GM12874 (cell line): ENCODE measurements around the gene TAF1B.

Source experiments
- CTCF ChIP-seq: IDR thresholded peaks from 2 replicates; pipeline ENCODE4 v1.5.1; 2011; ENCODE audit warnings: low read depth, mild to moderate bottlenecking, control low read depth, low read length, moderate library complexity; ENCODE audit not compliant: insufficient read depth

The TAF1B gene

DNA sequence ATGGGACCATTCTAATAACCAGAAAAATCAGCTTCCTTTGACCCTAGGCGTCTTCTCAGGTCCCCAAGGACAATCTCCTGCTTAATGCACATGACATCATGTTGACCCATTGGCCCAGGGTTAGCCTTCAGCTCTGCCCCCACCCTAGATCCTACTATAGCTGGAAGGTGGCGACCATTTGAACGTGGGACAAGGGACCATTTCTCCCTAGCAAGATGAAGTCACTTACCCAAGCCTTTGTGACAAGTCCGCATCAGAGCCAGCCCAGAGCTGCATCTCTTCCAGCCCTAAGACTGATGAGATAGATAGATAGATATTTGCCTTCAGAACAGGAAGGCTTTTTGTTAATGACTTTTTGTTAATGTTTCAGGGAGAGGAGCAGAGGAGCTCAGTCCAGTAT is 28.2 kb upstream of the TAF1B start:
- no peak for TF ChIP-seq CTCF

DNA sequence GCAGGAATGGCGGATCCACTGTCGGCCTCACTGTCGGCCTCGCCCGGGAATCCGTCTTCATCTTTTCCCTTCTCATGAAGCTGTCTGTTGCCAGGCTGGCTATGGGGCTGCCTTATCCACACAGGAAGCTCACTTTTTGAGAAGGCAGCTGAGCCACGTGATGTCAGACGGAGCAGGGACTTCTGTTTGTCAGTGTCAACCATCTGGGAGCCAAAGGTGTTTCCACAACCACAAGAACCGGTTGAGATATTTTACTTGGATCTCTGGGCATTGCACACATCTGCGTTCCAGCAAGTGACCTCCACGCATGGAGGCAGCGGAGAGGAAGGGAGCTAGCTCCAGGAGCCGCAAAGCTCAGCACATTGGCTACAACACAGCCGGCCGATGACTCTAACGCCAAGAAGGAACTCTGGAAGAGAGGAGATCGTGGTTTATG is 27.4 kb upstream of the TAF1B start:
- no peak for TF ChIP-seq CTCF

DNA sequence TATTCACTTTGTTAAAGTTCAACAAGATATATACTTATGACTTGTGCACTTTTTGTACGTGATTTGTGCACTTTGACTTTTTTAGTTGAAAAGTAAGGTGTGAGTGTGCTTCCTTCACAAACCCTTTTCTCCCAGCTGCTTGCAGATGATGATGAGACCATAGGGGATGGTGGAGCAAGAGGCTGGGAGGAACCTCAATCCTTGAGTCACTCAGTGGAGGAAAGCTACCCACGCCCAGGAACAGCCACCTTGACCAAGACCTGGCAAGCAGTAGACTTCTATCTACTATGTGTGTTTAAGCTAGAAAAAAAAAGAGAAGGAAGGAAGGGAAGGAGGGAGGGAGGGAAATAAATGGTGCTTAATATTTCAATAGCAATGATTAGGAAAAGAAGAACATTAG is 25.2 kb upstream of the TAF1B start:
- TF ChIP-seq CTCF = no peak

GRCh38 chr2:9819551-9819950 is 23.7 kb upstream of the TAF1B start:
- no peak for TF ChIP-seq CTCF

DNA sequence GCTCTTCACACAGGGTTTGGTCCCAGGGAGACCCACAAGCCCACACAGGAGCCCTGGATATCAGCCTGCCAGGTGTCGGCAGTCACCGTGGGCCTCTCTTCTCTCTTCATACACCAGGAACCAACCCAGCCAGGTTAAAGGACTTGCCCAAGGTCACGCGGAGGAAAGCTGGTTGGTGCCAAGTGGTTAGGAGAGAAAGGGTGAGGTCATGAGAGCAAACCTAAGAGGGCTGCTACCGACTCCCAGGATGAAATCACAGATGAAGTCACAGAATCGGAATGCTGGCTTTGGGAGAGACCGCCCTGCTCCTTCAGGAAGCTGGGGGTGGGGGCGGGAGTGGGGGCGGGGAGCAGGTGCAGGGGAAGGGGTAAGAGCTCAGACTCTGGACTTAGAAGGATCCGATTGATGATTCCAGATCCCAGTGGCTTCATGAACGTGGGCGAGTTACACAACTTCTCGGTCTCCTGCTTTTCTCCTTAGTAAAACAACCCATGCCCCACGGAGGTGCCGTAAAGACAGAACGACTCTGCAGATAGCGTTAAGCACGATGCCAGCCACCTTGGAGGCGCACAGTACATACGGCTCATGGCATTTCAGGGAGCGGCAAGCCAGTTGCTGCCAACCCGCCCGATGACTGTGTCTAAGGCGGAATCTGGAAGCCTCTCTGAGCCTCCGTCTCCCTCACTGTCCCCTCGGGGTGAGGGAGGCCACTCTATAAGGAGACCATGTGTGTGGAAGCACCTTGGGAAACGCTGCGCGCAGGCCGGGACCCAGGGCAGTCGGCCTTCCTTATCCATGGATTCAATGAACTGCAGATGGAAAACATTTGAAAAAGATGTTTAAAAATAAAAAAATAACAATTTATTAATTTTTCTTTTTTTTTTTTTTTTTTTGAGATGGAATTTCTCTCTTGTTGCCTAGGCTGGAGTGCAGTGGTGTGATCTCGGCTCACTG is 23.0 kb upstream of the TAF1B start:
- no peak for TF ChIP-seq CTCF

DNA sequence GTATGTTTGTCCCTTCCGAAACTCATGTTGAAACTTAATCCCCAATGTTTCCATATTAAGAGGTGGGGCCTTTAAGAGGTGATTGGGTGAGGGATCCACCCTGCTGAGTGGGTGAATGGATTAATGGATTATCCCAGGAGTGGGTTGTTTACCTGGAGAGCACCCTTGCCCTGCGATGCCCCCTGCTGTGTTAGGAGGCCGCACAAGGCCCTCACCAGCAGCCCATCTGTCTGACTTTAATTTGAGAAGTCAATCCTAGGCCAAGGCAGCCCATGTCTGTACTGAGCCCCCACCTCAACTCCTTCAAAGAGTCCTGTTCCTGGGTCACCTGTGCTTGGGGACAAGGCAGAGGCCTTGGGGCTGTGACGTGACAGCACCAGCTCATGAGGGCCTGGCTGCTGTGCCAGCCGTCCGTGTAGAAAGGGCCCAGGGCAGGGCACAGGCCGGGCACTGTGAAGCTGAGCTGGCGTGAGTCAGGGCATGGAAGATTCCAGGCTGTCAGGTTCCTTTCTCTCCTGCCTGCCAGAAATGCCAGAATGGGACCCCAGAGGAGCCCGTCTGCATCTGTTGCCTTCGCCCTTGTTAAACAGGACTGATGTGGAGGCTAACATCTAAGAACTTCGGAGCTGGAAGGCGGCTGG is 21.3 kb upstream of the TAF1B start:
- no peak for TF ChIP-seq CTCF

- no peak for TF ChIP-seq CTCF
Observed at GRCh38 chr2:9824441-9824840, 18.8 kb upstream of the TAF1B start.
